Measurements from ENCODE around the gene FBP1.

FBP1 gene

GRCh38 chr9:94655739-94656138 is 16.4 kb upstream of the FBP1 start:
- no peak for DNase-seq

GRCh38 chr9:94654165-94654894 is 15.0 kb upstream of the FBP1 start:
- DNase-seq: no peak

GRCh38 chr9:94650949-94651348 is 11.6 kb upstream of the FBP1 start:
- DNase-seq: no peak

GRCh38 chr9:94649100-94649819 is 9.9 kb upstream of the FBP1 start:
- no peak for DNase-seq

- no peak for DNase-seq
These were observed 8.9 kb upstream of the FBP1 start for GRCh38 chr9:94648185-94648584.

DNA sequence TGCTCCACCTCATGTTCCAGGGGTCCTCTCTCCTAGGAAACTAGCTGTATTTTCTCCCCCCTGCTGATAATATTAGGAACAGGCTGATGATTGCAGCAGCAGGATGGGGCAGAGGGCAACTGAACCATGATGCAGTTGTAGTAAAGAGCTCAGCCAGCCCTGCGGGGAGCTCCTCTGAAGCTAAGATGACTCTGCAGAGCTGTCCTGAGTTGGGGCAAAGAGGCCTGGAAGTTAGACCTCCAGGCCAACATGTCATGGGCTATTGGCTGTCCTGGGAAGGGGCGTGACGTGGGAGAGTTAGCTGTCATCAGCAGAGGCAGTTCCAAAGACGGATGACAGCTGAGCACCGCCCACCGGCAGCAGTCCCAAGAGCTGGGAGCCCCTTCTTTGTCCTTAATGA is 6.6 kb upstream of the FBP1 start:
- DNase-seq: no peak

- no peak for DNase-seq
These were observed 5.2 kb upstream of the FBP1 start for GRCh38 chr9:94644543-94644942.

GRCh38 chr9:94643741-94644140 is 4.4 kb upstream of the FBP1 start:
- DNase-seq: no peak

DNA sequence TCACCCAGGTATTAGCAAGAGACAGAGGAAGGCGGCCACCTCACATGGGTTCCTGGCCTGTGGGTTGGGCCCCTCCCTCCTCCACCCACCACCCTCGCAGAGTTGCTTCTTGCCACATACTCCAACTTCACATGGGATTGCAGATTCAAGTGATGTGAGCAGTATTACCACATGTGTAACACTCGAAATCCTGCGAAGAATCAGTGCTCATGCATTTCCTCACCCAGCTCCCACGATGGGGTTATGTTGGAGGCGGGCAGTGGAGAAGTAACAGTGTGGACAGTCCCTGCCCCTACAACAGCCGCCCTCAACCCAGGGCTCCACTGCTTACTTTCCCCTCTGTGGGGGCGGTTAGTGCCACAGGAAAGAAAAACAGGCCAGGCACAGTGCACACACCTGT is 3.9 kb upstream of the FBP1 start:
- no peak for DNase-seq

GRCh38 chr9:94642501-94642900 is 3.2 kb upstream of the FBP1 start:
- DNase-seq: no peak

GRCh38 chr9:94639999-94640376 is 670 bp upstream of the FBP1 start:
- DNase-seq: no peak

DNA sequence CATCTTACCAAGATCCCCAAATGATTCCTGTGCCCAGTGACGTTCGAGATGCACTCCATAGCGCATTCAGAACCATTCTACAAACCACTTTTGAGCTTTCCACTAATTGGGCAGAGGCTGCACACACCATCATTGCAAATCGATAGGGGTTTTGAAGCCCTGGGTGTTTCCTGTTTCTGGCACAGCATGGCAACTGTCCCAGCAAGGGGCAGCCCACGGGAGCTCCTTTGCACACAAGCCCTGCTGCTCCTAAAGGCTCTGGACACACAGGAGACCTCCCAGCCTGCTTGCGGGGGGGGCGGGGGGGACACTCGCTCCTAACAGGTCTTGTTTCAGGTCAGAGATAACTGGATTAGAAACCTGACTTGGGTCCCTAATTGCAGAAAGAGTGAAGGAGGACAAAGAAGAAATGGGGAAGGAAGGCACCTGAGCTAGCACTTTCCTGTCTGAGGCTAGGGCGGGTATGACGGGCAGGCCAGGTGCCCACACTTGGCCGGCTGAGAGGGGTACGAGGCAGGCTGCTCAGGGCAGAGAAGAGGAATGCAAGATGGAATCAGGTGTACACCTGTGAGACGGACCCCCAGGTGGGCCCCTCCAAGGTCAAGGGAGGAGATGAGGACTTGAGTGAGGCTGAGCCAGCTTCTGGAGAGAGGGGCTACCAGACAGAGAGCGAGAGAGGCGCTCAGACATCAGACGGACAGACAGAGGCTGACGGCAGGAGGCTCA is 820 bp downstream of the FBP1 start:
- DNase-seq: no peak

DNA sequence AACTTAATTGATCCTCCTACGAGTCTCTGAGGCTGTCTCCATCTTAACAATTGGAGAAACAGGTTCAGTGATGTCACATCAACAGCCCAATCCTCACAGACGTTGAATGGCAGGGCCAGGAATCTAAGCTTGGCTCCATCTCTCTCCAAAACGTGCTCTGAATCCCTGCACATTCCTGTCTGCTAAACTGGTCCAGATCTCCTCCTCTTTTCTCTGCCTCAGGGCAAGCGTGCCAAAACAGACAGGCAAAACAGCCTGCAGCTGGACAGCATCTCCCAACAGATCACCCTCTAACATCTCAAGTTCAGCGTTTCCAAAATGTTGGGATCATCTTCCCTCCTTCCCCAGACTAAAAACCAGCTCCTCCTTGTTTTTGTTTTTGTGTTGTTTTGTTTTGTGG is 6.6 kb downstream of the FBP1 start:
- DNase-seq: no peak

- DNase-seq: no peak
These were observed 7.7 kb downstream of the FBP1 start for GRCh38 chr9:94631599-94631998.

DNA sequence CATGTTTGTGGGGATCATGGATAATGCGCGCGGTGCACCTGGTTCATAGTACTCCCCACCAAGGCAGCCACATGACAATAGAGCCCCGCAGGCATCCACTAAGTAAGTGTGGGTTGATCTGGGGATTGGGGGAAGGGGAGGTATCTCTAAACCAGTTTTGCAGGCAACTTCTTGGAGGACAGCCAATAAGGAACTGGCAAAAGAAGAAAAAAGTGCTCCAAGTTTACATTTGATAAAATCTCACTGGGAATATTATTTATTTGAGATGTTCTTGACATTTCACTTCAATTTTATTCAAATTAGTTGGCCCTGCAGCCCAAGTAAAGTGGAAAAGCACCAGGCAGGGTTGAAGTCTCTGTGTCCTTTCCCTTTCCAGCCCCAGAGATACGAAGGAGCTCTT is 8.5 kb downstream of the FBP1 start:
- DNase-seq: no peak

DNA sequence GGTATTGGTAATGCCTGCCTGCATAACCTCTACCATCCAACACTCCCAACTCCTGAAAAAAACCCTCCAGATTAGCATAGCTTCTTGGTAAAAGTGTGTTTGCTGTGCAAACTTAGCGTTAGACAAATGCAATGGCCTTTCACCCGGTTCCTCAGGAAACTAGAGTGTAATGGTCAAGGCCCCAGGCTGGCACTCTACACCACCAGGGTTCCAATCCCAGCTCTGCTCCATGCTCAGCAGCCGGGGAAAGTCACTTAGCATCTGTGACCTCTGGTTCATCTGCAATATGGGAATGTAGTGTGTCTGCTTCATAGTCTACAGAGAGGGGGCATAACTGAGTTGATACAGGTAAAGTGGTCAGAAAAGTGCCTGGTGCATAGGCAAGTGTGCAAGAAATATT is 9.0 kb downstream of the FBP1 start:
- no peak for DNase-seq

GRCh38 chr9:94627287-94627686 is 12.0 kb downstream of the FBP1 start:
- no peak for DNase-seq

GRCh38 chr9:94625835-94626234 is 13.5 kb downstream of the FBP1 start:
- no peak for DNase-seq

DNA sequence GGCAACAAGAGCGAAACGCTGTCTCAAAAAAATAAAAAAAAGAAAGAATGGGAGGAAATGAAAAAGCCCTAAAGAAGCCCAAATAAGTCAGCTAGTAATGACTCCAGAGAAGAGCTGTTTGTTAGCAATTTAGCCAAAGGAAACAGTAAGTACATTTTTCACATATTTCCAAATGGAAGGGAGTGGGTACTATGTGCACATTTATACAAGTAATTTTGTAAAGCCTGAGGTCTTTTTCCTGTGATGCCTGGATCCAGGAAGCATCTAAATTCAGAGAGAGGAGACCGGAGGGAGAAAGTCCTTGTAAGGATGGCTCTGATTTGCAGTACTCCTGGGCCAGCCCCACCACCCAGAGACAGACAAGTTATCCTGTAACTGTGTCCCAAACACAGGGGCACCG is 14.7 kb downstream of the FBP1 start:
- no peak for DNase-seq

DNA sequence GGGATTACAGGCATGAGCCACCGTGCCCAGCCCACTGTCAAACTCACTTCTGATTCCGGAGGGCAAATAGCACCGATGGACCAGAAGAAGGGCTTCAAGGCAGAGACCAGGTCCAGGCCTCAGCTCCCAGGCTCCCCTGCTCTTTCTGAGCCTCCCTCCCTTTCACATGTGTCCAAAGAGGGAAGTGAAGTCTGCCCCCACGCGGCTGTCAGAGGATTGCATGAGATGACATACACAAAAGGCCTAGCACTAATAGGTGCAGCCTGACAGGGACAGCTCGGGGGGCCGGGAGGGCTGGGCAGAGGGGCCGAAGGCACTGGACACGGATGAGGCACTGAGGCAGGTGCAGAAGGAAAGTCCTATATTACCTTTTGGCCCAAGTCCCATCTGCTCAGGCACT is 16.1 kb downstream of the FBP1 start:
- DNase-seq: no peak

- DNase-seq: no peak
These were observed 17.1 kb downstream of the FBP1 start for GRCh38 chr9:94622087-94622800.

DNA sequence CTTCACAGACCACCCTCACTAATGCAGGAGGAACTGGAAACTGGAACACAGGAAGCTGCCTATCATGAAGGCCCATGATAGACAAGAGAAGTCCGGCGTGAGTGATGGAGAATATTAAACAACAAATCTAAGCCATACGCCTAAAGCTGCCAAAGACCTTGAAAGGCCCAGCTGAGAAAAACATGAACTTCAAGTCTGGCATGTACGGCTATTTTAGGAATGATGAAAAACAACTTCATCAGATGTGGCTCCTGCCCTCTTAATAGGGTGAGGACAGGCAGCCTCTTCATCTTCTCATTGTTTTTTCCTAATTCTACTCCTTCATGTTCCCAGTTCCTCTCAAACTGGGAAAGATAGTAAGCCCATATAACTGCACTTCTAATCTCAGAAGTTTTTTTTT is 20.3 kb downstream of the FBP1 start:
- no peak for DNase-seq

GRCh38 chr9:94613003-94613402 is 26.3 kb downstream of the FBP1 start:
- DNase-seq: no peak

- DNase-seq: no peak
These were observed 27.2 kb downstream of the FBP1 start for GRCh38 chr9:94612071-94612470.

Data from NCI-H748 treated with DMSO at 0.1 percent for 48 hours (cell line).